ENCODE results near the gene DQX1.
"Not testable (repeated sequence)": the region's sequence is repeated elsewhere in the genome, so short reads cannot be mapped to it uniquely, and the experiment has no call there.

DQX1 gene

GRCh38 chr2:74491648-74492544 is 34.1 kb downstream of the DQX1 start:
- no peak for DNase-seq (ENCODE audit: low read depth)

- no peak for DNase-seq (ENCODE audit: low read depth)
Observed at GRCh38 chr2:74489906-74490305, 36.1 kb downstream of the DQX1 start.

GRCh38 chr2:74488643-74489481 is 37.2 kb downstream of the DQX1 start:
- no peak for DNase-seq (ENCODE audit: low read depth)

GRCh38 chr2:74486141-74486540 is 39.9 kb downstream of the DQX1 start:
- DNase-seq (ENCODE audit: low read depth) = no peak

GRCh38 chr2:74483675-74484164 is 42.3 kb downstream of the DQX1 start:
- DNase-seq (ENCODE audit: low read depth) = not testable (repeated sequence)

GRCh38 chr2:74482801-74483674 is 43.0 kb downstream of the DQX1 start, which contains the start of the genes CCDC142 and TTC31:
Gene CCDC142 (minus strand): TSS chr2:74482998. CDS start chr2:74482837, 161 bp downstream.
Gene TTC31 (plus strand): TSS chr2:74483081. CDS start chr2:74483096, 15 bp downstream.
- peak; percentile 93 for DNase-seq (ENCODE audit: low read depth)

- DNase-seq (ENCODE audit: low read depth) = no peak
Observed at GRCh38 chr2:74481961-74482800, 43.9 kb downstream of the DQX1 start.

- DNase-seq (ENCODE audit: low read depth) = no peak
Observed at GRCh38 chr2:74481431-74481830, 44.6 kb downstream of the DQX1 start.

- no peak for DNase-seq (ENCODE audit: low read depth)
Observed at GRCh38 chr2:74474899-74475298, 51.1 kb downstream of the DQX1 start.

GRCh38 chr2:74474481-74474880 is 51.5 kb downstream of the DQX1 start:
- DNase-seq (ENCODE audit: low read depth) = no peak

- DNase-seq (ENCODE audit: low read depth) = no peak
Observed at GRCh38 chr2:74472945-74473258, 53.1 kb downstream of the DQX1 start.

- DNase-seq (ENCODE audit: low read depth) = peak; percentile 93
Observed at GRCh38 chr2:74472086-74472944, 53.7 kb downstream of the DQX1 start, which contains the start of gene MRPL53. Gene MRPL53 (minus strand): TSS chr2:74472680. CDS start chr2:74472660, 20 bp downstream.

GRCh38 chr2:74471332-74472065 is 54.5 kb downstream of the DQX1 start:
- no peak for DNase-seq (ENCODE audit: low read depth)

- DNase-seq (ENCODE audit: low read depth) = not testable (repeated sequence)
Observed at GRCh38 chr2:74470742-74471141, 55.3 kb downstream of the DQX1 start.
